Measurements from ENCODE around the gene LGR4. TPM values are rescaled to one million over a fixed set of nuclear protein-coding genes. Genes with fewer than 3 reads are reported as not detected.

Gene LGR4
- total RNA-seq, 4 donors from 2014 or later, result 26.5 to 51.3 (median 31.9) TPM

GRCh38 chr11:27401833-27402316, 70.7 kb downstream of the LGR4 start:
- H3K36me3 ChIP-seq, result no peaks in the 10 kb centered on the region
- 84 to 90% methylated on average over 5 of the region's 5 CpGs for WGBS, 2 donors
- no peak overlapping the region for H3K27ac ChIP-seq
- DNase-seq (ENCODE audit: low spot score in 2 of 2), result no peak
- no peaks in the 10 kb centered on the region for H3K9me3 ChIP-seq
- H3K4me3 ChIP-seq, result no peak overlapping the region
- H3K27me3 ChIP-seq, result no peaks in the 10 kb centered on the region
- TF ChIP-seq, protein P1, sequence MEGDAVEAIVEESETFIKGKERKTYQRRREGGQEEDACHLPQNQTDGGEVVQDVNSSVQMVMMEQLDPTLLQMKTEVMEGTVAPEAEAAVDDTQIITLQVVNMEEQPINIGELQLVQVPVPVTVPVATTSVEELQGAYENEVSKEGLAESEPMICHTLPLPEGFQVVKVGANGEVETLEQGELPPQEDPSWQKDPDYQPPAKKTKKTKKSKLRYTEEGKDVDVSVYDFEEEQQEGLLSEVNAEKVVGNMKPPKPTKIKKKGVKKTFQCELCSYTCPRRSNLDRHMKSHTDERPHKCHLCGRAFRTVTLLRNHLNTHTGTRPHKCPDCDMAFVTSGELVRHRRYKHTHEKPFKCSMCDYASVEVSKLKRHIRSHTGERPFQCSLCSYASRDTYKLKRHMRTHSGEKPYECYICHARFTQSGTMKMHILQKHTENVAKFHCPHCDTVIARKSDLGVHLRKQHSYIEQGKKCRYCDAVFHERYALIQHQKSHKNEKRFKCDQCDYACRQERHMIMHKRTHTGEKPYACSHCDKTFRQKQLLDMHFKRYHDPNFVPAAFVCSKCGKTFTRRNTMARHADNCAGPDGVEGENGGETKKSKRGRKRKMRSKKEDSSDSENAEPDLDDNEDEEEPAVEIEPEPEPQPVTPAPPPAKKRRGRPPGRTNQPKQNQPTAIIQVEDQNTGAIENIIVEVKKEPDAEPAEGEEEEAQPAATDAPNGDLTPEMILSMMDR (IDR thresholded peaks at IDR 0.05), result no peak
- TF ChIP-seq POLR2A (IDR thresholded peaks at IDR 0.05) (no peak), EP300 (IDR thresholded peaks at IDR 0.05) (no peak)
- peaks cover 0 to 29% (median 5%) of the 10 kb centered on the region in 4 donors for H3K4me1 ChIP-seq

DNA sequence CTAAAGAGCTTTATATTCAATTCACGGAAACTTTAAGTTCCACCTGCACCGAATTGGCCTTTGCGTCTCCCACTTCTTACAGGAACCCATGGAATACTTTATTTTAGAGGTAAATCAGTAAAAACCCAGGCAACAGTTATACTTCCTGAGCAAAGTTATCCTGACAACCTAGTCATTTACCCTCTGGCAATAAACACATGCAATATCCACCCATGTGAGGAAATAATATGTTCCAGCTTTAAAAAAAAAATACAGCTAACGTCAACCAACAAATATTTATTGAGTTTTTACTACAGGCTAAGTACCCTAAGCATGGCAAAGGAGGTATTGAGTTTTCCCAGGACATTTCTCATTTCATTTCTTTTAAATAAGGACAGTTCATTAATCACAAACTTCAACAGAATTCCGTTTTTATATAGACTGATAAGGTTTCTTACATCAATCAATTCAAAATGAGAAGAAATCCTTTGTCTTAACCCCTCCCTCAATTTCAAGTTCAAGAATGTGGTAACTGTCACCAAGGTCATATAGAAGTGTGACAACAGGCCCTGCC, 71.2 kb downstream of the LGR4 start:
- DNase-seq (ENCODE audit: low spot score in 2 of 2), result no peak
- Histone ChIP-seq H3K36me3 (no peaks in the 10 kb centered on the region), H3K27ac (no peak overlapping the region), H3K9me3 (no peaks in the 10 kb centered on the region), H3K4me3 (no peak overlapping the region), H3K27me3 (no peaks in the 10 kb centered on the region), H3K4me1 (peaks cover 0 to 34% (median 6%) of the 10 kb centered on the region in 4 donors)
- WGBS, 2 donors, result 89 to 92% methylated on average over 5 of the region's 5 CpGs
- TF ChIP-seq EP300 (IDR thresholded peaks at IDR 0.05), result no peak
- TF ChIP-seq, protein P1 (IDR thresholded peaks at IDR 0.05), result no peak
- TF ChIP-seq POLR2A (IDR thresholded peaks at IDR 0.05), result no peak

GRCh38 chr11:27398400-27398770, 74.2 kb downstream of the LGR4 start:
- DNase-seq (ENCODE audit: low spot score in 2 of 2), result no peak
- H3K27ac ChIP-seq, result no peak overlapping the region
- TF ChIP-seq, protein P1 (IDR thresholded peaks at IDR 0.05), result no peak
- TF ChIP-seq EP300 (IDR thresholded peaks at IDR 0.05) (no peak), POLR2A (IDR thresholded peaks at IDR 0.05) (no peak)
- H3K27me3 ChIP-seq, result no peaks in the 10 kb centered on the region
- WGBS, 2 donors, result 57 to 92% methylated on average over 3 of the region's 3 CpGs
- H3K4me3 ChIP-seq, result no peak overlapping the region
- H3K36me3 ChIP-seq, result no peaks in the 10 kb centered on the region
- peaks cover 0 to 43% (median 6%) of the 10 kb centered on the region in 4 donors for H3K4me1 ChIP-seq
- no peaks in the 10 kb centered on the region for H3K9me3 ChIP-seq

DNA sequence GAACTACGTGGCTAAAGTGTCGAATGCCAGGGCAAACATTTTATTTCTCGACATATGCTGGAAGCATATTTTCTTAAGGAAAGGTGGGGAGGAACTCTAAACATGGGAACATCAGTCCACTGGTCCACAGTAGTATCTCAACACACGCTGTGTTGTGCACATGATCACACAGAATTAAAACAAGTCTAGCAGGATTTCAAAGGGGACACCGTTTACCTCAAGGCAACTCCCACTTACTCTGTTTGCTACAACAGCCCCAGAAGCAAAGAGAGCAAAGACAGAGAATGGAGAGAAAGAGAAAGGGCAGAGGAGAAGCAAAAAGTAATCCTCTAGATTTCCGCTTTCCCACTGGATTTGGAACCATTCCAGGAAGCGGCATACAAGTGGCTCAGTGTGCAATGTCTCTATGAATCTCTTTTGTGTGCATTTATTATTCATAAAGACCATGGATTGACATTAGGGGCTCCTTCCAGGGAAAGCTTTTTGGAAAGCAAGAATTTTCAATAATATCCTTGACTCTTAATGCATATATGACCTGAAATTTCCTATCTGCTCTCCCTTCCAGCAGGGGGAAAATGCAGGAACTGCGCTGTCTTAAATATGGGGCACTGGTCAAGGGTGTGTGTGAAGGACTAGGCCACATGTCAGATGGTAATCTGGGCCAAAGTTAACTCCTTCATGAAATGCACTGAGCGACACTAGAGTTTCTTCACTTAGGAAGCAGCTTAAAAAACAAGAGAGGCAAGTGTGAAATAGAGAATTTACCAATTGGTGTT, 74.8 kb downstream of the LGR4 start:
- 44 to 59% methylated on average over 9 of the region's 9 CpGs for WGBS, 2 donors
- TF ChIP-seq POLR2A (IDR thresholded peaks at IDR 0.05) (no peak), EP300 (IDR thresholded peaks at IDR 0.05) (no peak)
- TF ChIP-seq, protein P1 (IDR thresholded peaks at IDR 0.05), result no peak
- Histone ChIP-seq H3K9me3 (no peaks in the 10 kb centered on the region), H3K36me3 (no peaks in the 10 kb centered on the region), H3K4me3 (no peak overlapping the region), H3K4me1 (peaks cover 0 to 46% (median 8%) of the 10 kb centered on the region in 4 donors), H3K27me3 (no peaks in the 10 kb centered on the region), H3K27ac (no peak overlapping the region)
- DNase-seq (ENCODE audit: low spot score in 2 of 2), result no peak

- WGBS, 2 donors, result 63 to 67% methylated on average over 3 of the region's 3 CpGs
- H3K9me3 ChIP-seq, result no peaks in the 10 kb centered on the region
- H3K27me3 ChIP-seq, result no peaks in the 10 kb centered on the region
- TF ChIP-seq EP300 (IDR thresholded peaks at IDR 0.05) (no peak), POLR2A (IDR thresholded peaks at IDR 0.05) (no peak)
- TF ChIP-seq, protein P1 (IDR thresholded peaks at IDR 0.05), result no peak
- peaks cover 0 to 57% (median 12%) of the 10 kb centered on the region in 4 donors for H3K4me1 ChIP-seq
- no peak overlapping the region for H3K4me3 ChIP-seq
- no peaks in the 10 kb centered on the region for H3K36me3 ChIP-seq
- peak overlapping the region in 1 of 4 donors; percentile 3 for H3K27ac ChIP-seq
- DNase-seq (ENCODE audit: low spot score in 2 of 2), result no peak
Measured at GRCh38 chr11:27396259-27396839, 76.2 kb downstream of the LGR4 start.

Data from tibial nerve (tissue), 4 donors.